Nasal cavity respiratory epithelium epithelial cell of viscerocranial mucosa (primary cell): Measurements from ENCODE around the gene DTYMK. TPM values are rescaled to one million over a fixed set of nuclear protein-coding genes. Genes with fewer than 3 reads are reported as not detected.

Experiments
- total RNA-seq: library from RNA; depleted of rRNA; stranded (reverse); fragments of >200 nt; gene quantifications from 2 replicates; pipeline ENCODE4 v1.2.3, GENCODE V29; 2014

DTYMK gene
- 10.7 and 14.4 TPM in 2 replicates for total RNA-seq

GRCh38 chr2:241686650-241687425 is at the start of gene DTYMK:
DTYMK (minus strand) TSS chr2:241686815; CDS start chr2:241686783, 32 bp downstream.

GRCh38 chr2:241734467-241735208 is 48.0 kb upstream of the DTYMK start, which contains the start of gene D2HGDH:
D2HGDH (plus strand) TSS chr2:241734630; CDS start chr2:241735225, 595 bp downstream.

GRCh38 chr2:241701399-241702154 is 15.0 kb upstream of the DTYMK start, which contains the start of gene ING5:
ING5 (plus strand) TSS chr2:241702039; CDS start chr2:241702066, 27 bp downstream.

GRCh38 chr2:241637018-241637794 is 49.4 kb downstream of the DTYMK start, which contains the start of the genes ATG4B and THAP4:
ATG4B (plus strand) TSS chr2:241637693; CDS start chr2:241637715, 22 bp downstream.
THAP4 (minus strand) TSS chr2:241637158; CDS start chr2:241637017, 141 bp downstream.

Other genes starting within 250 kb of the DTYMK start
- gene STK25, start 178.2 kb downstream of the DTYMK start, total RNA-seq, result 132 and 220 TPM in 2 replicates
- gene BOK, start 128.1 kb downstream of the DTYMK start, total RNA-seq, result 16.4 and 26.1 TPM in 2 replicates
- 48.1 and 53.0 TPM in 2 replicates for gene THAP4, start 49.7 kb downstream of the DTYMK start, total RNA-seq
- 39.6 and 86.1 TPM in 2 replicates for gene ATG4B, start 49.1 kb downstream of the DTYMK start, total RNA-seq
- gene ING5, start 15.2 kb upstream of the DTYMK start, total RNA-seq, result 30.1 and 39.6 TPM in 2 replicates
- gene D2HGDH, start 47.8 kb upstream of the DTYMK start, total RNA-seq, result 9.9 and 16.6 TPM in 2 replicates
- gene GAL3ST2, start 90.0 kb upstream of the DTYMK start, total RNA-seq, result 0.36 TPM in 1 of 2 replicates, not detected in the other
- 0.07 TPM in 1 of 2 replicates, not detected in the other for gene NEU4, start 122.4 kb upstream of the DTYMK start, total RNA-seq
- not detected in 2 replicates for gene PDCD1, start 172.1 kb upstream of the DTYMK start, total RNA-seq
- gene RTP5, start 182.9 kb upstream of the DTYMK start, total RNA-seq, result not detected in 2 replicates